Transverse colon (tissue), 4 donors: Measurements from ENCODE around the gene PDCL2. TPM values are rescaled to one million over a fixed set of nuclear protein-coding genes. Genes with fewer than 3 reads are reported as not detected.

Experiments used
- DNase-seq: peaks from one replicate; pipeline ENCODE4 v3.0.0-alpha.2; 2019
- H3K27ac ChIP-seq, 4 donors: fragments of 200-600 bp; sonication (generic); 2 replicates each; pipeline ENCODE4 v1.5.1; 2016 to 2018; ENCODE audit warnings: inconsistent platforms in 4 of 4
- H3K27me3 ChIP-seq: fragments of 200-600 bp; sonication (generic); 2 replicates; pipeline ENCODE4 v1.5.1; 2017; ENCODE audit warnings: inconsistent platforms
- H3K36me3 ChIP-seq, 4 donors: fragments of 200-600 bp; sonication (generic); 2 replicates each; pipeline ENCODE4 v1.5.1; 2017 to 2019; ENCODE audit warnings: inconsistent platforms in 4 of 4
- H3K4me1 ChIP-seq, 4 donors: fragments of 200-600 bp; sonication (generic); 2 replicates each; pipeline ENCODE4 v1.5.1; 2017 to 2020; ENCODE audit warnings: inconsistent platforms in 4 of 4
- H3K4me3 ChIP-seq, 4 donors: fragments of 200-600 bp; sonication (generic); 1 replicate in 1 of 4; 2 replicates in 3 of 4; pipeline versions ENCODE4 v1.5.1 to v1.6.1; 2017 to 2019; ENCODE audit warnings: inconsistent platforms in 4 of 4
- H3K9me3 ChIP-seq, 2 donors: fragments of 200-600 bp; sonication (generic); 2 replicates each; pipeline ENCODE4 v1.5.1; 2017 to 2019; ENCODE audit warnings: inconsistent platforms in 2 of 2
- CTCF ChIP-seq, 5 experiments: fragments of 200-600 bp in 3 of 5; fragments of 450-650 bp in 2 of 5; sonication (generic) in 3 of 5; IDR thresholded peaks; 1 replicate in 2 of 5; 2 replicates in 3 of 5; pipeline ENCODE4 v1.5.1; 2016 to 2017; ENCODE audit warnings: antibody characterized with exemption in 5 of 5, inconsistent platforms in 3 of 5, mild to moderate bottlenecking in 2 of 5, moderate library complexity in 1 of 5
- EP300 ChIP-seq: sonication (generic); formaldehyde crosslinking; IDR thresholded peaks from one replicate; pipeline ENCODE4 v1.6.1; 2017; ENCODE audit warnings: antibody characterized with exemption, low read depth
- POLR2A ChIP-seq: fragments of 450-650 bp; IDR thresholded peaks from one replicate; pipeline ENCODE4 v1.6.1; 2016; ENCODE audit warnings: antibody characterized with exemption, mild to moderate bottlenecking, moderate library complexity
- POLR2AphosphoS5 ChIP-seq, 3 donors: sonication (generic); formaldehyde crosslinking; IDR thresholded peaks; one replicate each; pipeline ENCODE4 v1.6.1; 2016; ENCODE audit warnings: antibody characterized with exemption in 3 of 3
- WGBS, 2 donors: methylation state at CpG; one replicate each; pipeline ENCODE4 v1.1.5; 2018; ENCODE audit warnings: low coverage in 1 of 2; 5-methylcytosine and 5-hydroxymethylcytosine counted together
- in situ Hi-C, 4 donors: fragments of 200-750 bp; cut with MboI; loops; one replicate each; pipeline versions ENCODE4 v1.15.0 to v1.15.1; 2017; ENCODE audit warnings: low sequenced_read_pairs in 3 of 4, low pct_ligation_motif_present in 1 of 4, low pct_unique_long_range_greater_than_20kb in 1 of 4
- intact Hi-C: fragments of 100-400 bp; cut with DNase I; formaldehyde crosslinking; loops from one replicate; pipeline ENCODE4 v1.15.1; 2023; ENCODE audit warnings: low total_unique reads
- total RNA-seq, 4 donors: library from RNA; depleted of rRNA; stranded (reverse); fragments of >200 nt; gene quantifications; one replicate each; pipeline ENCODE4 v1.1.0, GENCODE V29; 2016

The PDCL2 gene
- total RNA-seq, 4 donors from 2014 or later, result not detected

GRCh38 chr4:55611358-55612059, 19.5 kb upstream of the PDCL2 start:
- TF ChIP-seq POLR2A (no peak), POLR2AphosphoS5 (IDR thresholded peaks at IDR 0.05) (no peak), CTCF (IDR thresholded peaks at IDR 0.05) (no peak), EP300 (no peak)
- WGBS, 2 donors, result 62 to 94% methylated on average over 1 to 3 of the region's 3 CpGs
- H3K9me3 ChIP-seq, result no peaks in the 10 kb centered on the region
- no peaks in the 10 kb centered on the region for H3K36me3 ChIP-seq
- H3K27ac ChIP-seq, result no peak overlapping the region
- in situ Hi-C loops (no loop called here), intact Hi-C loops (no loop called here)
- no peaks in the 10 kb centered on the region for H3K4me1 ChIP-seq
- H3K4me3 ChIP-seq, result no peak overlapping the region
- no peaks in the 10 kb centered on the region for H3K27me3 ChIP-seq
- no peak for DNase-seq

- 97 to 100% methylated on average over 2 of the region's 2 CpGs for WGBS, 2 donors
- in situ Hi-C loops (no loop called here), intact Hi-C loops (no loop called here)
- no peaks in the 10 kb centered on the region for H3K9me3 ChIP-seq
- H3K36me3 ChIP-seq, result no peaks in the 10 kb centered on the region
- no peak for DNase-seq
- H3K27me3 ChIP-seq, result no peaks in the 10 kb centered on the region
- no peak overlapping the region for H3K4me3 ChIP-seq
- no peaks in the 10 kb centered on the region for H3K4me1 ChIP-seq
- no peak overlapping the region for H3K27ac ChIP-seq
- TF ChIP-seq POLR2A, result no peak
- TF ChIP-seq POLR2AphosphoS5 (IDR thresholded peaks at IDR 0.05), result no peak
- no peak for TF ChIP-seq CTCF (IDR thresholded peaks at IDR 0.05)
- TF ChIP-seq EP300, result no peak
Observed at GRCh38 chr4:55610381-55610780, 18.3 kb upstream of the PDCL2 start.

- intact Hi-C loops, result no loop called here
- in situ Hi-C loops, result no loop called here
- Histone ChIP-seq H3K27me3 (no peaks in the 10 kb centered on the region), H3K4me1 (no peaks in the 10 kb centered on the region), H3K27ac (no peak overlapping the region), H3K36me3 (no peaks in the 10 kb centered on the region), H3K9me3 (no peaks in the 10 kb centered on the region), H3K4me3 (no peak overlapping the region)
- TF ChIP-seq POLR2A, result no peak
- no peak for TF ChIP-seq POLR2AphosphoS5 (IDR thresholded peaks at IDR 0.05)
- no peak for TF ChIP-seq EP300
- TF ChIP-seq CTCF (IDR thresholded peaks at IDR 0.05), result no peak
- WGBS, 2 donors, result 59 to 71% methylated on average over 6 of the region's 6 CpGs
- no peak for DNase-seq
Observed at GRCh38 chr4:55609393-55609866, 17.4 kb upstream of the PDCL2 start.

- in situ Hi-C loops (no loop called here), intact Hi-C loops (no loop called here)
- TF ChIP-seq EP300 (no peak), CTCF (IDR thresholded peaks at IDR 0.05) (no peak), POLR2A (no peak), POLR2AphosphoS5 (IDR thresholded peaks at IDR 0.05) (no peak)
- H3K27me3 ChIP-seq, result no peaks in the 10 kb centered on the region
- H3K4me1 ChIP-seq, result no peaks in the 10 kb centered on the region
- DNase-seq, result no peak
- no peaks in the 10 kb centered on the region for H3K9me3 ChIP-seq
- H3K4me3 ChIP-seq, result no peak overlapping the region
- WGBS, 2 donors, result 71 to 87% methylated on average over 1 of the region's 1 CpG
- no peaks in the 10 kb centered on the region for H3K36me3 ChIP-seq
- H3K27ac ChIP-seq, result no peak overlapping the region
Observed at GRCh38 chr4:55608591-55608990, 16.5 kb upstream of the PDCL2 start.
